ENCODE data around the gene DHX32.
"Not testable (repeated sequence)": the region's sequence is repeated elsewhere in the genome, so short reads cannot be mapped to it uniquely, and the experiment has no call there.

DHX32 gene

GRCh38 chr10:125911990-125912389 lies 30.9 kb upstream of the DHX32 start:
- FAIRE-seq: no peak
- DNase-seq (ENCODE audit: insufficient read length, low spot score): no peak
- no peak for TF ChIP-seq SPI1 (IDR thresholded peaks at IDR 0.05; ENCODE audit: low read depth, low read length)
- no peak for TF ChIP-seq PAX5 (IDR thresholded peaks at IDR 0.05; ENCODE audit: insufficient read depth, low read length, severe bottlenecking)
- no peak for TF ChIP-seq TAF1 (IDR thresholded peaks at IDR 0.05; ENCODE audit: low read depth, low read length)
- TF ChIP-seq POLR2A (IDR thresholded peaks at IDR 0.05; ENCODE audit: low read depth, low read length): no peak

GRCh38 chr10:125911145-125911544 lies 30.1 kb upstream of the DHX32 start:
- FAIRE-seq: no peak
- DNase-seq (ENCODE audit: insufficient read length, low spot score): no peak
- TF ChIP-seq SPI1 (IDR thresholded peaks at IDR 0.05; ENCODE audit: low read depth, low read length): no peak
- TF ChIP-seq TAF1 (IDR thresholded peaks at IDR 0.05; ENCODE audit: low read depth, low read length): no peak
- TF ChIP-seq POU2F2 (IDR thresholded peaks at IDR 0.05; ENCODE audit: low read depth, low read length): no peak
- TF ChIP-seq POLR2A (IDR thresholded peaks at IDR 0.05; ENCODE audit: low read depth, low read length): no peak
- no peak for TF ChIP-seq POLR2AphosphoS5 (IDR thresholded peaks at IDR 0.05; ENCODE audit: low read depth, low read length)
- TF ChIP-seq PAX5 (IDR thresholded peaks at IDR 0.05; ENCODE audit: insufficient read depth, low read length, severe bottlenecking): no peak

- FAIRE-seq; DNase-seq (ENCODE audit: insufficient read length, low spot score): not testable (repeated sequence)
Observed at GRCh38 chr10:125909491-125909890, 28.4 kb upstream of the DHX32 start.

- not testable (repeated sequence) for FAIRE-seq; DNase-seq (ENCODE audit: insufficient read length, low spot score)
Observed at GRCh38 chr10:125908813-125909212, 27.7 kb upstream of the DHX32 start.

- DNase-seq (ENCODE audit: insufficient read length, low spot score); FAIRE-seq: not testable (repeated sequence)
Observed at GRCh38 chr10:125907598-125907997, 26.5 kb upstream of the DHX32 start.

GRCh38 chr10:125905069-125905994 lies 24.2 kb upstream of the DHX32 start:
- DNase-seq (ENCODE audit: insufficient read length, low spot score); FAIRE-seq: not testable (repeated sequence)

GRCh38 chr10:125903135-125903640 lies 22.1 kb upstream of the DHX32 start:
- not testable (repeated sequence) for FAIRE-seq; DNase-seq (ENCODE audit: insufficient read length, low spot score)

- FAIRE-seq: not testable (repeated sequence)
Observed at GRCh38 chr10:125900963-125901362, 19.9 kb upstream of the DHX32 start.

GRCh38 chr10:125897317-125897716 lies 16.2 kb upstream of the DHX32 start:
- FAIRE-seq; DNase-seq (ENCODE audit: insufficient read length, low spot score): not testable (repeated sequence)

More at GRCh38 chr10:125900963-125901362, 19.9 kb upstream of the DHX32 start:
- not testable (repeated sequence) for DNase-seq (ENCODE audit: insufficient read length, low spot score)

GRCh38 chr10:125896088-125896934 lies 15.2 kb upstream of the DHX32 start, which contains the start of gene FANK1:
Gene FANK1, plus strand, starts transcription at chr10:125896564. Its CDS starts 79 bp downstream, at chr10:125896643.
- FAIRE-seq: not testable (repeated sequence)
- DNase-seq (ENCODE audit: insufficient read length, low spot score): peak; percentile 60
- 0 out of 2 replicates have a peak, but pooled peaks have one; percentile 14 for TF ChIP-seq SPI1 (IDR thresholded peaks at IDR 0.05; ENCODE audit: low read depth, low read length)

GRCh38 chr10:125895130-125896087 lies 14.3 kb upstream of the DHX32 start:
- TF ChIP-seq POLR2AphosphoS5 (IDR thresholded peaks at IDR 0.05; ENCODE audit: low read depth, low read length) (0 out of 2 replicates have a peak, but pooled peaks have one; percentile 9), POLR2A (IDR thresholded peaks at IDR 0.05; ENCODE audit: low read depth, low read length) (0 out of 2 replicates have a peak, but pooled peaks have one; percentile 28)
- not testable (repeated sequence) for FAIRE-seq
- DNase-seq (ENCODE audit: insufficient read length, low spot score): peak; percentile 37

Measured in GM12891 (cell line).